NB4 (cell line): Measurements from ENCODE around the gene JSRP1.

ENCODE experiments used
- MYC ChIP-seq: IDR thresholded peaks from 2 replicates; pipeline ENCODE4 v1.6.1; 2011; ENCODE audit warnings: low read depth, low read length
- POLR2A ChIP-seq: IDR thresholded peaks from 2 replicates; pipeline ENCODE4 v1.6.1; 2011; ENCODE audit warnings: mild to moderate bottlenecking; ENCODE audit not compliant: insufficient read length; ENCODE audit errors: extremely low read depth
- TF ChIP-seq, protein P1 (sequence below): IDR thresholded peaks from one replicate; pipeline ENCODE4 v1.5.1; 2012; ENCODE audit warnings: low read depth, low read length
- TF ChIP-seq, protein P2 (sequence below): IDR thresholded peaks from 2 replicates; pipeline ENCODE4 v1.6.1; 2011; ENCODE audit warnings: low read depth, low read length

DNA sequence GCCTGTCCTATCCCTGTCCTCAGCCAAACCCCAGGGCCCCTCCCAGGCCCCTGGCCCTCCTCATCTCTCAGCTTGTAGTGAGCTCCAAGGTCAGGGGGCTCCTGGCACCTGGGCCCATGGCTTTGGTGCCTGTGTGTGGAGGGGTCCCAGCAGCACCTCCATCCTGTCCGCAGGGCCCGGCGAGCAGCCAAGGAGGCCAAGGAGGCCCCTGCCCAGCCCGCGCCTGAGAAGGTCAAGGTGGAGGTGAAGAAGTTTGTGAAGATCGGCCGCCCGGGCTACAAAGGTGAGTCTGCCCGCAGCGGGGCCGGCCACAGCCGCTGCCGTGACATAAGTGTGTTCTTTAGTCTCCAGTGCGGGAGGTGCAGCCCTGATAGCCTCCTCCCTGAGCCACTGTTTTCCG lies 10.9 kb downstream of the JSRP1 start:
- TF ChIP-seq, protein P1, sequence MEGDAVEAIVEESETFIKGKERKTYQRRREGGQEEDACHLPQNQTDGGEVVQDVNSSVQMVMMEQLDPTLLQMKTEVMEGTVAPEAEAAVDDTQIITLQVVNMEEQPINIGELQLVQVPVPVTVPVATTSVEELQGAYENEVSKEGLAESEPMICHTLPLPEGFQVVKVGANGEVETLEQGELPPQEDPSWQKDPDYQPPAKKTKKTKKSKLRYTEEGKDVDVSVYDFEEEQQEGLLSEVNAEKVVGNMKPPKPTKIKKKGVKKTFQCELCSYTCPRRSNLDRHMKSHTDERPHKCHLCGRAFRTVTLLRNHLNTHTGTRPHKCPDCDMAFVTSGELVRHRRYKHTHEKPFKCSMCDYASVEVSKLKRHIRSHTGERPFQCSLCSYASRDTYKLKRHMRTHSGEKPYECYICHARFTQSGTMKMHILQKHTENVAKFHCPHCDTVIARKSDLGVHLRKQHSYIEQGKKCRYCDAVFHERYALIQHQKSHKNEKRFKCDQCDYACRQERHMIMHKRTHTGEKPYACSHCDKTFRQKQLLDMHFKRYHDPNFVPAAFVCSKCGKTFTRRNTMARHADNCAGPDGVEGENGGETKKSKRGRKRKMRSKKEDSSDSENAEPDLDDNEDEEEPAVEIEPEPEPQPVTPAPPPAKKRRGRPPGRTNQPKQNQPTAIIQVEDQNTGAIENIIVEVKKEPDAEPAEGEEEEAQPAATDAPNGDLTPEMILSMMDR: no peak
- TF ChIP-seq POLR2A (no peak), MYC (no peak)
- TF ChIP-seq, protein P2, sequence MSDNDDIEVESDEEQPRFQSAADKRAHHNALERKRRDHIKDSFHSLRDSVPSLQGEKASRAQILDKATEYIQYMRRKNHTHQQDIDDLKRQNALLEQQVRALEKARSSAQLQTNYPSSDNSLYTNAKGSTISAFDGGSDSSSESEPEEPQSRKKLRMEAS: no peak
